Posterior vena cava (tissue), 2 donors: ENCODE measurements around the gene TMEM123. TPM values are rescaled to one million over a fixed set of nuclear protein-coding genes. Genes with fewer than 3 reads are reported as not detected.
"Not testable (repeated sequence)": the region's sequence is repeated elsewhere in the genome, so short reads cannot be mapped to it uniquely, and the experiment has no call there.

Experiments
- DNase-seq: peaks from one replicate; pipeline ENCODE4 v3.0.0-alpha.2; 2020; ENCODE audit warnings: low spot score
- intact Hi-C, 2 donors: fragments of 100-400 bp; cut with DNase I; formaldehyde crosslinking; loops; one replicate each; pipeline versions ENCODE4 v1.14.1 to v1.14.2; 2022 to 2023
- total RNA-seq, 2 donors: library from RNA; stranded (reverse); fragmentation: NEBNext Ultra II Directional; extraction: Animal tissue kit (Norgen Biotek cat#: 25700); gene quantifications; one replicate each; pipeline ENCODE4 v1.2.1, GENCODE V29; 2021
- donor health status: DM: yes; HTN: yes; CAD: no.
- donor health status: DM: yes; HTN: yes; CAD: no.

TMEM123 gene
- total RNA-seq, 2 donors from 2014 or later, result 99.5 to 103 TPM

DNA sequence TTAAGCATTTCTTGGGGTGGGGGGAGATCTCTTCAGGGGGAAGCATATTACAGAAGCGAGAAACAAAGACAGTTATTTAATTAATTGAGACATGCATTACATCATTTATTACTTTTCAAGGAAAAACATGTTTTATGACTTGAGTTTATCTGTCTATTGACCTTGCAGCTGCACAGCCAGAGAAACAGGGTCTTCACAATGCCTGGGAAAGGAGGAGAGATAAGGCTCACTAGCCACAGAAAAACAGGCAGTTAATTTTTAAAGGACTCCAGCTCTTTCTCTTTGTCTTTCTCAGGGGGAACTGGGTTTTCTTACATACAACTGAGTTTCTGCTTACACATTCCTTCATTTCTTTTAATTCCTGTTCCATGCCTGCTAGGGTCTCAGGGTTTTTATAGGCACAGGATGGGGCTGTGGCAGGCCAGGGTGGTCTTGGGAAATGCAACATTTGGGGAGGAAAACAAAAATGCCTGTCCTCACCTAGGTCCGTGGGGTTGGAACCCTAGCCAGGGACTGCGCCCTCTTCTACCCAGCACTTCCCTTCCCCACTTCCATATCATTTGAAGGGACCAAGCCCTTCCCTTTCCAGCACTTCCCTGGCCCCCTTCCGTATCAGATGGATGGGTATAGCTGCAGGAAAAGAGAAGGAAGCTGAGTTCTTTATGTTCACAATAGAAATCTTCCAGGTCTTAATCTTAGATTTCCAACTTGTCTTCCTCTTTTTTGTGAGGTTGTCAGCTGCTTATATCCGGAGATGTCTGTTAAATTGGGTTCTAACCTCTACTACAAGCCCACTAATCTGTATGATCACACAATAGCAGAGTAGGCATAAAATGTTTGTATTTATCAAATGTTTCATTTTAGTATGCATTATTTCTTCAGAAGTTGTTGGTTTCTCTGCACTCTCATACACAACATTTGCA is 67.2 kb downstream of the TMEM123 start:
- intact Hi-C loops, result loop anchor here in 1 of 2 donors (10.0 kb wide), 1 partner anchor 109 kb away; no protein-coding TSS in a partner anchor
- DNase-seq, result no peak

DNA sequence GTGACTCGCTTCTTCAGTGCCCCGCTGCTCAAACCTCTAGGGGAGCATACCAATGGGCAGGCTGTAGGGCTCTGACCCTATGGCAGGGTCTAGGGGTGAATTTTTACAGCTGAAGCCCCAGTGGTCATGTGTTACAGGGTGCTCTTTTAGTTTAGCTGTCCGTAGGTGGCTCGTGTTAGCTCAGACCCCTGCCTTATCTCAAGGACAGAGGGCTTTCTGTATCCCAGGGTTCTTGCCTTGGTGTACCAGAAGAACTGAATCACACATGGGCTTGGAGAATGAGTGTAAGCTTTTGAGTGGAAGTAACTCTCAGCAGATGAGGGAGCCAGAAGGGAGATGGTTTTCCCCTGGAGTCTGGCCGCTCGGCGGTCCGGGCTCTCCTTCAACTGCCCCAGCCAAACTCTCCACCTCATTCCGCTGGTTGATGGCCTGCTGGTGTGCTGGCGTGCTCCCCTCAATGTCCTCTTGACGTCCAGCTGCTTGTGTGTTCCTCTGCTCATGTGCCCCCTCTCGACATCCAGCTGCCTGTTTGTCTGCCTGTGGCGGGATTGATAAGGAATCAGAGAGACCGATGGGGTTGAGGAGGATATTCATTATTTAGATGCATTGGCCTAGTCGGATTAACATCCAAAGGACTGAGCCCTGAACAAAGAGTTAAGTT is 68.0 kb downstream of the TMEM123 start:
- no peak for DNase-seq
- intact Hi-C loops, result loop anchor here in 1 of 2 donors (10.0 kb wide), 1 partner anchor 110 kb away; no protein-coding TSS in a partner anchor

DNA sequence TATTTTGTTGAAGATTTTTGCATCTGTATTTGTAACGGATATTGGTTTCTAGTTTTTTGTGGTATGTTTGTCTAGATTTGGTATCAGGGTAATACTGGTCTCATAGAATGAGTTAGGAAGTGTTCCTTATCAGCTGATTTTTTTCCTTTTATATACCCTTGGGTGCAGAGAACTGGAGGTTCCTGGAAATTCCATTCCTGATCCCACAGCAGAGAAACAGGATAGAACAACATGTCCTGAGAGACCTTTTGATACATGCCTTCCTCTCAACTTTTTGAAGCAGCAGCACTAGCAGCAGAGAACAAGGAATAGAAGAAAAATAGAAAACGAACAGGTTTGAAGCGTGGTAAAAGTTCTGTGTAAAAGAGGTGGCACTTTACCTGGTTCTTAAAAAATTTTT is 68.7 kb downstream of the TMEM123 start:
- no peak for DNase-seq
- intact Hi-C loops, result loop anchor here in 1 of 2 donors (10.0 kb wide), 1 partner anchor 111 kb away; no protein-coding TSS in a partner anchor

DNA sequence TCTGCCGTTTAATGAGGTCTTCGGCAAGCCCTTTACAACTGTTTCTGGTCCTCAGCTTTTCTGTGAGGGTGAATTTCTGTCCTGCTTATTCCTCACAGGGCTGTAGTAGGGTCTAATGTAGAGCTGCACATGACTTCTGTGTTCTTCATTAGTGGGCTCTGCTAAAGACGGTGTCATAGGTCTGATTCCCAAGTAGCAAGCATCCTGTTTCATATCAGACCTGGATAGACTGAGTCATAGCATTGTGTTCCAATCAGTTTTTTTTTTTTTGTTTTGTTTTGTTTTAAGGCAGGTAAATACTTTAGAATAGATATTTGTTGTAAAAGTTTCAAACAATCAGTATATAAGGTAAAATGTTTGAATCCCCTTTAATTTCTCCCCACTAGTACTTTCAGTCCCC is 70.2 kb downstream of the TMEM123 start:
- intact Hi-C loops, result loop anchor here in 1 of 2 donors (10.0 kb wide), 1 partner anchor 112 kb away; no protein-coding TSS in a partner anchor
- no peak for DNase-seq

DNA sequence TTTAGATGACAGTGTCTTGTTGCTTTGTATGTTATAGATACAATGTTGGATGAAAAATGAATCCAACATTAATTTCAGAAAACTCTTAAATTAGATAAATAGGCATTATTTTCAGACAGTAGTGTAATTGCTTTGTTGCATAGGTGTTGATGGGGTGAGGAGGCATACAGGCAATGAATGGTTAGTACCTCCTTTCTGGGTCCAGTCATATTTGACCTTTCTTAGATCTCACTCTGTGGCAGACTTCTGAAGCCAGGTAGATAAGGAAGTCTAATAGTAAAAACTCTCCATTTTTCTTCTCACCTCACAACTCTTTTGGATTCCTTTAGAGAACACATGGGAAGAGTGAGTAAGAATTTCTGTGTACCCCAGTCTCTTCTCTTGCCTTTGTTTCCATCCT is 73.7 kb downstream of the TMEM123 start:
- DNase-seq, result no peak
- intact Hi-C loops, result no loop called here

DNA sequence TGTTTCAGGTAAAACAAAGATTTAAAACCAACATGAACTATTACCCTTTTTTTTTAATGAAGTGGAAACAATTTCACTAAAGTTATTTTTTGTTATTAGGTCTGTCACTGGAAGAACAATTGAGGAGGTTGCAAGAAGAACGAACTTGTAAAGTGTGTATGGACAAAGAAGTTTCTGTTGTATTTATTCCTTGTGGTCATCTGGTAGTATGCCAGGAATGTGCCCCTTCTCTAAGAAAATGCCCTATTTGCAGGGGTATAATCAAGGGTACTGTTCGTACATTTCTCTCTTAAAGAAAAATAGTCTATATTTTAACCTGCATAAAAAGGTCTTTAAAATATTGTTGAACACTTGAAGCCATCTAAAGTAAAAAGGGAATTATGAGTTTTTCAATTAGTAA is 74.7 kb downstream of the TMEM123 start:
- intact Hi-C loops, result no loop called here

DNA sequence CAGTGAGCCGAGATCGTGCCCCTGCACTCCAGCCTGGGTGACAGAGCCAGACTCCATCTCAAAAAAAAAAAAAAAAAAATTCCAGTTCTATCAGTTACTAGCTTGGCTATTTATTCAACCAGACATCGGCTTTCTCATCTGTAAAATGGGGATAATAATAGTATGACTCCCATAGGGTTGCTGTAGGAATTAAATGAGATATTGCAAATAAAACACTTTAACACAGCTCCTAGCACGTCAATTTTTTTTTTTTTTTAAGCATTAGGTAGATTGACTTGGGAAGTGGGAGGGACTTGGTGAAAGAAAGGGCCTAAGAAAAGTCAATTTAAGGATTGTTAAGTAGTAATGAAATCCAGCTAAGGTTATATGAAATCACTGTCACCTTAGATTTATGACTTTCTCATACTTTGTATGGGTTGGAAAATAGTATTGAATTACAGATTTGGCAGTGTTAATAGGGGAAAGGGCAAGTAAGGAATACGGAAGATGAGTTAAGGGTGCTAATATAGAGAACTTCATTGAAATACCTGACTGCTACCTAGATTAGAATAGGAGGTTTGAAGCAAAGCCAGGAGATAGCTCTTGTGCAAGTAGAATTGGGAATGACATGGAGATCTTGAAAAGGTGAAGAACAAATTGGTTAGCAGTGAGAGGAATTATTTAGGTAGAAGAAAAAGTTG is 76.7 kb downstream of the TMEM123 start:
- DNase-seq, result no peak
- intact Hi-C loops, result no loop called here

More for the DNA sequence above, 74.7 kb downstream of the TMEM123 start:
- DNase-seq, result no peak

DNA sequence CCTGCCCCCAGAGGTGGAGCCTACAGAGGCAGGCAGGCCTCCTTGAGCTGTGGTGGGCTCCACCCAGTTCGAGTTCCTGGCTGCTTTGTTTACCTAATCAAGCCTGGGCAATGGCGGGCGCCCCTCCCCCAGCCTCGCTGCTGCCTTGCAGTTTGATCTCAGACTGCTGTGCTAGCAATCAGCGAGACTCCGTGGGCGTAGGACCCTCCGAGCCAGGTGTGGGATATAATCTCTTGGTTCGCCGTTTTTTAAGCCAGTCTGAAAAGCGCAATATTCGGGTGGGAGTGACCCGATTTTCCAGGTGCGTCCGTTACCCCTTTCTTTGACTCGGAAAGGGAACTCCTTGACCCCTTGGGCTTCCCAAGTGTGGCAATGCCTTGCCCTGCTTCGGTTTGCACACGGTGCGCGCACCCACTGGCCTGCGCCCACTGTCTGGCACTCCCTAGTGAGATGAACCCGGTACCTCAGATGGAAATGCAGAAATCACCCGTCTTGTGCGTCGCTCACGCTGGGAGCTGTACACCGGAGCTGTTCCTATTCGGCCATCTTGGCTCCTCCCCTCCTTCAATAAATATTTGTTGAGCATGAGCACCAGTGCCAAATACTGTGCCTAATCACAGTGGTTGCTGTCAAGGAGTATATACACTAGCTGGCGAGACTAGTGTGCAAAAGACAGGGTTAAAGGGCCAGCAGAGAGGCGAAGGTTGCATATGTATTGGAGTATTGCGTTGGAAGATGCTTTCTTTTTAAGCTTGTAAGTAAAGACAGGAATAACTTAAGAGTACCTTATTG is 77.7 kb downstream of the TMEM123 start:
- intact Hi-C loops, DNase-seq: not testable (repeated sequence)

DNA sequence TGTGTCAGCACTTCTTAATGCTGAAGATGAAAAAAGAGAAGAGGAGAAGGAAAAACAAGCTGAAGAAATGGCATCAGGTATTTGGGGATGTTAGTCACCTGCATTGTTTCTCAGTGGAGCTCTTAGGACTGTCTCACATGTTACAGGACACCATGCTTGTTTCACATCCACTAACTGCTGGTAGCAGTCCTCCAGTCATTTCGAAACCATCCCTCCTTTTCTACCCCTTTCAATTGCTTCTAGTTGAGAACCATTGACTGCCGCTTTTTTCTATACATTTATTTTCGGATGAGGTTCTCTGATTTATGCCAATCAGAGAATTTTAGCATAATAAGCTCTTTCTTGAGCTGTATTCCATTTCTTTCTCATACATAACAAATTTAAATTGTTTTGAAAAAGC is 84.1 kb downstream of the TMEM123 start:
- intact Hi-C loops, result no loop called here
- DNase-seq, result no peak

DNA sequence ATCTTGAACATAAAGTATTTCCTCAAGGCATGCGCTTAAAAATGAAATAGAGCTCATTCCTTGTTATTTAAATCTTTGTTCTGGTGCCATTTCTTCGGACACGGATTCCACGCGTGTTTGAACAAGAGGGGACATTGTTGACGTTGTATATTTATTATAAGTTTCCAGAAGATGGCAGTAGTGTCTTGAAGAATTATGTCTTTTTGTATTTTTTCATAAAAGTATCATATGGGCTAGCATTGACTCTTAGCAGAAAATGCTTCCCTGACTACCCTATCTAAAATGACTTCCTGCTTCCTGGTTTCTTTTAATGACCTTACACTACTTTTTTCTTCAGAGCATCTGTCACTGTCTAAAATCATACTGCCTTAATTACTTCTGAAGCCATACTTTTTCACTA is 85.2 kb downstream of the TMEM123 start:
- intact Hi-C loops, result no loop called here

DNA sequence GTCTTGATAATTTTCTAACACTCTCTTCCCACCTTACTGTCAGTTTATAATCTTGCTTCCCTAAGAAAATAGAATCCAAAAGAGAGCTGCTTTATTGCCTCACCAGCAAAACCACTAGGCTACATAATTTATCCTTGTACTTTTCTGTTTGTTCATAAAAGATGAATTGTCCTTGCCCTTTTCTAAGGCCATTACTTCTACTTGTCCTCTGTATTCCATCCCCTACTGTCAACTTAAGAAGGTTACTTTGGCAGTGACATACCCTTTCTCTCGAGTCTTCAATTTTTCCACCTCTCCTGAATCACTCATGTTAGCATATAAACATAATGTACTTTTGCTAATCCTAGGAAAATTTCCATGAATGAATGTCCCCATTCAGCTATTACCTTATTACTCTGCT is 87.6 kb downstream of the TMEM123 start:
- DNase-seq, result no peak
- intact Hi-C loops, result no loop called here

More for the DNA sequence above, 85.2 kb downstream of the TMEM123 start:
- DNase-seq, result no peak

DNA sequence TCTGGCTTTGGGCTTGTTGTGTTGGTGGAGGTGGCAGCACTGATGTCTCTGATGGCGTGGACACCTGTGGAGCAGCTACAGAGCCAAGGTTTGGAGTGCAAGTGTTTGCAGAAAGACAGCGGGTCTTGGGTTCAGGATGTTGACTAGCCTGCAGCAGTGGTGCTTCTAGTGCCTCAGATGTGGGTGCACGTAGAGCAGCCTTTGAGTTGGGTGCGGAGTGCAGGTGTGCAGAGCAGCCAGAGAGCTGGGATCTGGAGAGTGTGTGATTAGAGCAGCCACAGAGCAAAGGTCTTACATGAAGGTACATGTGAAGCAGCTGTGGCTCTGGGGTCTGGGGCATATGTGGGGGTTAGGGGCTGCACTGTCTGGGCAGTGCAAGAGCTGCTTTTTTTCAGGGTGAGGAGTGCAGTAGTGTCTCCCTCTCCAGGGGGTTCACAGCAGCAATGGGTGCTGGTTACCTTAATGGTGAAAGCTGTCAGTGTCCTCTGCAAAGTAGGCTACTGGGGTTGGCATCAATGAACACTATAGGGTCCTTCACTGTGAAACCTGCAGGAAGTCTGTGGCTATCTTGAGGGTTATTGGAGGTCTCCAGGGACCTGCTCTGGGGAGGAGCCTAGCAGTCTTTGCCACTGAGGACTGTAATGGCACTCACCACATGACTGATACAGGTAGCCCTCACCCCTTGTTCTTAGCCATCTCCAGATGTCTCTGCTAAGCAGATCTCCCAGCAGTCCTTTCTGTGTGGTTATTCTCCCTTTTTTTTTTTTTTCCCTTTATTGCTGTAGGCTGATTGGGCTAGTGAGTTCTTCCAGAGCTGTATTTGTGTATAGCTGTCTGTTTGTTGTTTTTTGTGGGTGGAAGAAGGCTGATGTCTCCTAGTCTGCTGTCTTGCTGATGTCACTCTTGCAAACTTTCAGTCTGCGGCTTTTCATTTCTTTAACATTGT is 91.2 kb downstream of the TMEM123 start:
- intact Hi-C loops, result no loop called here
- DNase-seq, result no peak

DNA sequence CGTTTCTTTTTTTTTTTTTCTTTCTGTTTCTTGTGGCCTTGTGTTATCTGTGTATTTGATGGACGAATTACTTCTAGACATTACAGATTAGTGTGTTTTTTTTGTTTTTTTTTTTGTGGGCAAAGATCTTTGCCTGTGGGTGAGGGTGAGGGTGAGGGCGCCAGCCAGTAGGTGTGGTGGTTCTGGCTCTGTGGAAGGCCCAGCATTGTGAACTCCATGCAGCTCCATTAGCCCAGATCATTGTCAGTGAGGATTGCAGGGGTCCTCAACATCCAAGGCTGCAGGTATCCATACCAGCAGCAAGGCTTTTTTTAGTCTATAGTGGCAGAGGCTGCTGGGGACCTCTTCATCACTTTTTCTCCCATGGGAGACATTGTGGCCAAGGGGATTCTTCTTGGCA is 91.9 kb downstream of the TMEM123 start:
- intact Hi-C loops, result no loop called here
- no peak for DNase-seq

DNA sequence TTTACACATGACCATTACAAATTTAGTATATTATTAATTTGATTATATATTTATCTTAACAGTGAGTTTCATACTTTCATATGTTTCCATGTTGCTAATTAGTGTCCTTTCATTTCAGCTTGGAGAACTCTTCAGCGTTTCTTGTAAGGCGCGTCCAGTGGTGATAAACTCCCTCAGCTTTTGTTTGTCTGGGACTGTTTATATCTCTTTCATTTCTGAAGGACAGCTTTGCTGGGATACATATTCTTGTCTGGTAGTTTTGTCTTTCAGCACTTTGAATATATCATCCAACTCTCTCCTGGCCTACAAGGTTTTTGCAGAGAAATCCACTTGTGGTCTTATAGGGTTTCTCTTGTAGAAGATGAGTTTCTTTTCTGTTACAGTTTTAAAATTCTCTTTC is 93.2 kb downstream of the TMEM123 start:
- intact Hi-C loops, result no loop called here
- DNase-seq, result no peak

DNA sequence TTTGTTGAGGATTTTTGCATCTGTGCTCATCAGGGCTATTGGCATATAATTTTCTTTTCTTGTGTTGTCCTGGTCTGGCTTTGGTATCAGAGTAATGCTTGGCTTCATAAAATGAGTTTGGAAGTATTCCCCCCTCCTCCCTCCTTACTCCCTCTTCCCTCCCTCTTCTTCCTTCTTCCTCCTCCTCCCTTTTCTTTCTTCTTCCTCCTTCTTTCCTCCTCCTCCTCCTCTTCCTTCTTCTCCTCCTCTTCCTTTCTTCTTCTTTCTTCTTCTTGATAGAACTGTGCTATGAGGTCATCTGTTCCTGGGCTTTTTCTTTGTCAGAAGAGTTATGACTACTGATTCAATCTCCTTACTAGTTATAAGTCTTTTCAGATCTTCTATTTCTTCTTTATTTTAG is 95.4 kb downstream of the TMEM123 start:
- DNase-seq, result no peak
- intact Hi-C loops, result no loop called here

DNA sequence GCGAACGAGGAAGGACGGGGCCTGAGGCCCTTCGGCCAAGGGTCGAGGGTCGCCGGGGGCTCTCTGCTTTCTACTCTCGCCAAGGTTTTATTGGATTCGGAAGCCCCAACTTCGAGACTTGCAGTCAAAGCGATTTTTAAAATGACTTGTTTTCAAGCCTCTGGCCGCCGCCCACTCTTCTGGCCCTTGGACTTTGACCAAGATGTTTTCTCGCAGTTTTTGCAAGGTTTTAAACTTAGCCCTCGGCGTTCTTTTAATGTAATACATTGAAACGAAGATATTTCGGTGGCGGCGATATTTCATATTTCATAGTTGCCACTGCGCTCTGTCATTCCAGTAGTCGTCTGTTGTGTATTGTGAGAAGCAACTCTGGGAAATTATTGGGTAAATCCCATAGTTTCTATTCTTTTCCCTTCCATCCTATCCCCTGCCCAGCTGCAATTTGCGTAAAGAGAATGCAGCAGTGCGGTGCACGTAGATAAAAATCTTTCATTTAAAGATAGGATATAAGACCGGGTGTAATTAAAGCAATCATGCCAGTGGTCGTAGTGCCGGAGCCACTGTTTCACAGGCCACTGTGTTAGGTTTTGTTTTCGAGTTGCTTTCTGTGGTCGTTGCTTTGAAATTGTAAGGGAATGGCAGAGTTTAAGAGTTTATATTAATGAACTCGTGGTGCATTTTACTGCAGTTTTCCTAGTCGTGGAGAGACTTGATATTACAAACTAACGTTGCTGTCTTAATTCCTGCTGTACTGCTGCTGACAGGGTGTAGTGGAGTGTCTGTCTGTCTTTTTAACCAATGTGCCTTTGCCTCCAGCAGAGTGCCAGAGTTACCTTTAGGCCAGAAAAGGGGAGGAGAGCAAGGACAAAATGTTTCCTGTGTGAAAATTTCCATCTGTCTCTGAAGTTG is 104.8 kb downstream of the TMEM123 start:
- no peak for DNase-seq

More for the DNA sequence above, 104.8 kb downstream of the TMEM123 start:
- intact Hi-C loops, result loop anchor here in 1 of 2 donors (10.0 kb wide), 1 partner anchor 63 kb away; no protein-coding TSS in a partner anchor
